Vagina (tissue), 2 donors: Measurements from ENCODE around the gene PAK1.

Experiments used
- CTCF ChIP-seq, 3 experiments: fragments of 450-650 bp in 2 of 3; fragments of 200-600 bp in 1 of 3; sonication (generic) in 1 of 3; IDR thresholded peaks; one replicate each; pipeline ENCODE4 v1.5.1; 2017 to 2019; ENCODE audit warnings: antibody characterized with exemption in 3 of 3, mild to moderate bottlenecking in 2 of 3, moderate library complexity in 2 of 3
- POLR2A ChIP-seq, 2 donors: fragments of 450-650 bp; IDR thresholded peaks; one replicate each; pipeline ENCODE4 v1.6.1; 2017; ENCODE audit warnings: antibody characterized with exemption in 2 of 2, mild to moderate bottlenecking in 2 of 2, moderate library complexity in 2 of 2

- TF ChIP-seq CTCF (IDR thresholded peaks at IDR 0.05) (no peak), POLR2A (IDR thresholded peaks at IDR 0.05) (no peak)
Observed at GRCh38 chr11:77435972-77436371, 37.9 kb downstream of the PAK1 start.
